Measurements from ENCODE around the gene NACC1. TPM values are rescaled to one million over a fixed set of nuclear protein-coding genes. Genes with fewer than 3 reads are reported as not detected.
A peak's percentile ranks its signal among the peaks of the same experiment; 100 is the strongest.

NACC1 gene
- total and polyA plus RNA-seq, 2 of the 13 experiments (the other 11 are each of a cell fraction or from before 2014, with no cell fraction given): 31.8 to 42.3 TPM

- TF ChIP-seq, protein P1, sequence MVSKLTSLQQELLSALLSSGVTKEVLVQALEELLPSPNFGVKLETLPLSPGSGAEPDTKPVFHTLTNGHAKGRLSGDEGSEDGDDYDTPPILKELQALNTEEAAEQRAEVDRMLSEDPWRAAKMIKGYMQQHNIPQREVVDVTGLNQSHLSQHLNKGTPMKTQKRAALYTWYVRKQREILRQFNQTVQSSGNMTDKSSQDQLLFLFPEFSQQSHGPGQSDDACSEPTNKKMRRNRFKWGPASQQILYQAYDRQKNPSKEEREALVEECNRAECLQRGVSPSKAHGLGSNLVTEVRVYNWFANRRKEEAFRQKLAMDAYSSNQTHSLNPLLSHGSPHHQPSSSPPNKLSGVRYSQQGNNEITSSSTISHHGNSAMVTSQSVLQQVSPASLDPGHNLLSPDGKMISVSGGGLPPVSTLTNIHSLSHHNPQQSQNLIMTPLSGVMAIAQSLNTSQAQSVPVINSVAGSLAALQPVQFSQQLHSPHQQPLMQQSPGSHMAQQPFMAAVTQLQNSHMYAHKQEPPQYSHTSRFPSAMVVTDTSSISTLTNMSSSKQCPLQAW (CRISPR knock-in tag; IDR thresholded peaks at IDR 0.05): peak; percentile 88
- no peak for TF ChIP-seq HOXA7 (CRISPR knock-in tag; IDR thresholded peaks at IDR 0.05)
- TF ChIP-seq ZBTB7A (CRISPR knock-in tag; IDR thresholded peaks at IDR 0.05): peak; percentile 77
- TF ChIP-seq, protein P2, sequence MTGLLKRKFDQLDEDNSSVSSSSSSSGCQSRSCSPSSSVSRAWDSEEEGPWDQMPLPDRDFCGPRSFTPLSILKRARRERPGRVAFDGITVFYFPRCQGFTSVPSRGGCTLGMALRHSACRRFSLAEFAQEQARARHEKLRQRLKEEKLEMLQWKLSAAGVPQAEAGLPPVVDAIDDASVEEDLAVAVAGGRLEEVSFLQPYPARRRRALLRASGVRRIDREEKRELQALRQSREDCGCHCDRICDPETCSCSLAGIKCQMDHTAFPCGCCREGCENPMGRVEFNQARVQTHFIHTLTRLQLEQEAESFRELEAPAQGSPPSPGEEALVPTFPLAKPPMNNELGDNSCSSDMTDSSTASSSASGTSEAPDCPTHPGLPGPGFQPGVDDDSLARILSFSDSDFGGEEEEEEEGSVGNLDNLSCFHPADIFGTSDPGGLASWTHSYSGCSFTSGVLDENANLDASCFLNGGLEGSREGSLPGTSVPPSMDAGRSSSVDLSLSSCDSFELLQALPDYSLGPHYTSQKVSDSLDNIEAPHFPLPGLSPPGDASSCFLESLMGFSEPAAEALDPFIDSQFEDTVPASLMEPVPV (CRISPR knock-in tag; IDR thresholded peaks at IDR 0.05): peak; percentile 73; the same call in 1 of the 2 replicates
- peak; percentile 94 for TF ChIP-seq TARDBP (CRISPR knock-in tag; IDR thresholded peaks at IDR 0.05)
- TF ChIP-seq ZNF572 (CRISPR knock-in tag; IDR thresholded peaks at IDR 0.05): peak; percentile 83; the same call in 1 of the 2 replicates
- no peak for TF ChIP-seq ZUFSP (CRISPR knock-in tag; IDR thresholded peaks at IDR 0.05; ENCODE audit: borderline replicate concordance)
- TF ChIP-seq ATF5 (CRISPR knock-in tag; IDR thresholded peaks at IDR 0.05; ENCODE audit: low read depth): no peak
- no peak for TF ChIP-seq ZNF775 (CRISPR knock-in tag; IDR thresholded peaks at IDR 0.05; ENCODE audit: borderline replicate concordance)
- no peak for TF ChIP-seq ZNF562 (CRISPR knock-in tag; IDR thresholded peaks at IDR 0.05; ENCODE audit: borderline replicate concordance)
- TF ChIP-seq CC2D1A (CRISPR knock-in tag; IDR thresholded peaks at IDR 0.05): no peak
- TF ChIP-seq EEA1 (CRISPR knock-in tag; IDR thresholded peaks at IDR 0.05; ENCODE audit: borderline replicate concordance): no peak
- no peak for TF ChIP-seq ZNF260 (CRISPR knock-in tag; IDR thresholded peaks at IDR 0.05; ENCODE audit: borderline replicate concordance, low read depth)
- TF ChIP-seq ATRX (CRISPR knock-in tag; IDR thresholded peaks at IDR 0.05; ENCODE audit: borderline replicate concordance): no peak
- TF ChIP-seq GLI4 (CRISPR knock-in tag; IDR thresholded peaks at IDR 0.05; ENCODE audit: borderline replicate concordance): peak; percentile 4; the same call in 1 of the 2 replicates
- TF ChIP-seq MED1 (CRISPR knock-in tag; IDR thresholded peaks at IDR 0.05): peak; percentile 89
- TF ChIP-seq ZNF607 (CRISPR knock-in tag; IDR thresholded peaks at IDR 0.05; ENCODE audit: borderline replicate concordance): peak; percentile 81; the same call in 1 of the 2 replicates
- TF ChIP-seq ARID4A (CRISPR knock-in tag; IDR thresholded peaks at IDR 0.05; ENCODE audit: borderline replicate concordance): peak; percentile 94
Measured at GRCh38 chr19:13150187-13150930, 32.3 kb downstream of the NACC1 start, which contains the start of the genes IER2 and STX10 (continued).

All from HepG2 (cell line).